Measurements from ENCODE around the gene SLX4IP.

The SLX4IP gene

DNA sequence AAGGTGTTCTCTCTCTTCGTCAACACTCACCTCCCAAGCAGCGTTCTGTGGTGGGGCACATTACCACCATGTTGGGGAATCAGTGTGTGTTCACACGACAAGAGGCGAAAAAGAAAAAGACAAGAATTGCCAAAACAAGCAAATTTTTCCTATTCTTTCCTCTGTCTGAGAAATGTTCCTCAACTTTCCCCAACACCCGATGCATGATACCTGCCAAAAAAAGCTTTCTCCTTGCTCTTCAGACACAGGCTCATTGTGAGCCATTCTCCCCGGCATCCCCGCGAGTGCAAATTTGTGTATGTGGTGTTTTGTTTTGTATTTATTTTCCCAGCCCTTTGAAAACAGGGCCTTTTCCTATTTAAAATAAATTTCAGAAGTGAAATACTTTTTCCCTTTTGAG lies 137.7 kb downstream of the SLX4IP start:
- no peaks in the 10 kb centered on the region for H3K9me3 ChIP-seq (ENCODE audit: severe bottlenecking)
- TF ChIP-seq, protein P1, sequence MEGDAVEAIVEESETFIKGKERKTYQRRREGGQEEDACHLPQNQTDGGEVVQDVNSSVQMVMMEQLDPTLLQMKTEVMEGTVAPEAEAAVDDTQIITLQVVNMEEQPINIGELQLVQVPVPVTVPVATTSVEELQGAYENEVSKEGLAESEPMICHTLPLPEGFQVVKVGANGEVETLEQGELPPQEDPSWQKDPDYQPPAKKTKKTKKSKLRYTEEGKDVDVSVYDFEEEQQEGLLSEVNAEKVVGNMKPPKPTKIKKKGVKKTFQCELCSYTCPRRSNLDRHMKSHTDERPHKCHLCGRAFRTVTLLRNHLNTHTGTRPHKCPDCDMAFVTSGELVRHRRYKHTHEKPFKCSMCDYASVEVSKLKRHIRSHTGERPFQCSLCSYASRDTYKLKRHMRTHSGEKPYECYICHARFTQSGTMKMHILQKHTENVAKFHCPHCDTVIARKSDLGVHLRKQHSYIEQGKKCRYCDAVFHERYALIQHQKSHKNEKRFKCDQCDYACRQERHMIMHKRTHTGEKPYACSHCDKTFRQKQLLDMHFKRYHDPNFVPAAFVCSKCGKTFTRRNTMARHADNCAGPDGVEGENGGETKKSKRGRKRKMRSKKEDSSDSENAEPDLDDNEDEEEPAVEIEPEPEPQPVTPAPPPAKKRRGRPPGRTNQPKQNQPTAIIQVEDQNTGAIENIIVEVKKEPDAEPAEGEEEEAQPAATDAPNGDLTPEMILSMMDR (IDR thresholded peaks at IDR 0.05; ENCODE audit: low read depth, low read length) = no peak
- H3K36me3 ChIP-seq = no peaks in the 10 kb centered on the region
- no peak overlapping the region for H3K4me3 ChIP-seq (ENCODE audit: low read depth, low read length)
- H3K27ac ChIP-seq = no peak overlapping the region
- DNase-seq = no peak
- no peaks in the 10 kb centered on the region for H3K27me3 ChIP-seq (ENCODE audit: insufficient read depth, low read depth, severe bottlenecking)

DNA sequence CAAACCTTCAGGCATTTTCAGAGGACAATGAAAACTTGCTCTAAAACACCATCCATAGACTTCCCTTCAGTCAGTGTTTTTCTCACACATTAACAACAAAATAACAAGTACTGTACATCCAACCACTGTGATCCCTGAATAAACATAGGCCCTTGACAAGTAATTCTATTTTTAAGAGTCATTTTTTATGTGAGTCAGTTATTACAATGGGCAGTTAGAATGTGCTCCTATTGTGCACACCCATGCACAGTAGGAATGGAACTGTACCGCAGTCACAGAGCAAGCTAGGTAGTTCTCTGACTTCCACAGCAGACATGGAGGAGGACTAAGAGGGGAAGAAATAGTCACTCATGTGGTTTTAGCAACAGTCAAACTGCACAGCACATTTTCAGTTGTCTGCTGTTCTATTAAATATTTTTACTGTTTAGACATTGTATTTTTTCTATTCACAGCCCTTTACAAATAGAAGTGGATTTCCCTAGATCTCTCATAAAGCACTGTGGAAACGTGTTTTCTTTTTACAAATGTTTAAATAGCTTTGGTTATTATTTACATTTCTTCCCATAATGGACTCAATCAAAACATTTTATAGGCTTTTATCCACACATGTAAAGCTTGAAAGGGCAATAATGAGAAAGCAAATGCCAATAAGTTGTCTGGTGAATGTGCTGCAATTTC lies 138.3 kb downstream of the SLX4IP start:
- no peaks in the 10 kb centered on the region for H3K27me3 ChIP-seq (ENCODE audit: insufficient read depth, low read depth, severe bottlenecking)
- DNase-seq = no peak
- H3K27ac ChIP-seq = no peak overlapping the region
- no peaks in the 10 kb centered on the region for H3K36me3 ChIP-seq
- H3K9me3 ChIP-seq (ENCODE audit: severe bottlenecking) = no peaks in the 10 kb centered on the region
- TF ChIP-seq, protein P1 (IDR thresholded peaks at IDR 0.05; ENCODE audit: low read depth, low read length) = no peak
- no peak overlapping the region for H3K4me3 ChIP-seq (ENCODE audit: low read depth, low read length)

DNA sequence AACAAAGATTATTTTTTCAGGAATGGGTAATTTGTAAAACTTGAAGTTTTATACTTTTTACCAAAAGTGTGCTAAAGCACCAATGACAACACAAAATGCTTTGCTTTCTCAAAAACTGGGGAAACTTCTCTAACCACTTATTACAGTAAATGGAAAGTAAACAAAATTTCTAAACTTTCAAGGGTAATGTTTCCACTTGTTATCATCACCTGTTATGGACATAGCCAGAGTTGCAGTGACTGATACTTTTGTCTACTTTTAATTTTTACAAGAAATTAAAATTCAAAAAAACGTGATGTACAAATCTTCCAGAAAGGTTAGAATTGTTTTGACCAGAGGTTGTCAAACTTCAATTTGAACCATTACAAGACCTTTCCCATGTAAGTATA lies 138.8 kb downstream of the SLX4IP start:
- no peak for DNase-seq
- Histone ChIP-seq H3K36me3 (no peaks in the 10 kb centered on the region), H3K9me3 (ENCODE audit: severe bottlenecking) (no peaks in the 10 kb centered on the region), H3K27me3 (ENCODE audit: insufficient read depth, low read depth, severe bottlenecking) (no peaks in the 10 kb centered on the region), H3K27ac (no peak overlapping the region), H3K4me3 (ENCODE audit: low read depth, low read length) (no peak overlapping the region)
- TF ChIP-seq, protein P1 (IDR thresholded peaks at IDR 0.05; ENCODE audit: low read depth, low read length) = no peak

DNA sequence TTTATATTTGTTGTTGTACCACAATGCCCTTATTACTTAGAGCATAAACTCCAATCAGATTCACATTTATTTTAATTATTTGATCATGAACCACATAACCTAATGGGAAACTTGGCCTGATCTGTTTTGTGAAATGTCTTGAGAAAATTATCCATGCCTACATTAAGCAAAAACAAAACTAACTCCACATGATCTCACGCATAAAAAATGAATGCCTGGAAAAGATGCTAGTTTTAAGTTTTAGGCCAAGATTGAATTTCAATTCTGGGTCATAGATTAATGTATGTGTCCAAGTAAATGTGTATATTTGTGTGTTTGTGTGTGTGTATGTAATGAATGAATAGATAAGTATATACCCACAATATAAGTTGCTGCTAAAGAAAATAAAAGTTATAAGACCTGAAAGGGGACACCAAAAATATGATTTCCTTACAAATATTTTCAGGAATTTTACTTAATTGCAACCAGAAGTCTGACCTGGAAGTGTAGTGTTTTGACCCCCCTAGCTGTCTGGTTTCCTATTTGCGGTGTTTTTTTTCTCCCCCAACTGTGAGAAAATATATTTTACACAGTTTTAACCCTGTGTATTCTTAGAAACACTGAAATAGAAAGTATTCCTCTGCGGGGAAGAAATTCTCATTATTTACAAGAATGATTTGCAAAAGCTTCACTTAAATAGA lies 141.4 kb downstream of the SLX4IP start:
- no peaks in the 10 kb centered on the region for H3K36me3 ChIP-seq
- TF ChIP-seq, protein P1 (IDR thresholded peaks at IDR 0.05; ENCODE audit: low read depth, low read length) = no peak
- no peak for DNase-seq

DNA sequence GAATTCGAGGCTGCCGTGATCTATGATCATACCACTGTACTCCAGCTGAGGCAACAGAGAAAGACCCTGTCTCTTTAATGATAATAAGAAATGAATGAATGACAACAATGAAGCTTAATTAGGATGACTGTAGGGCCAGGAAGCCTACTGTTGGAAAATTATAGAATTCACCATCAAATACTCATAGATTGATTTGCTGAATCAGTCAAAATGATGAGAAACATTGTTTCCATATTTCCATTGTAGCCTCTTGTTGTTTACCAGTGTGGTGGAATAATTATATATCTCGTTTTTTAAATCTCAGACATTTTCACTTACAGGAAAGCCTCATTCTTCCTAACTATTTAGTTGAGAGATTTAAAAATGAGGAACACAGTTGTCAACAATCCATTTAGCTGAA lies 142.5 kb downstream of the SLX4IP start:
- Histone ChIP-seq H3K36me3 (no peaks in the 10 kb centered on the region), H3K27me3 (ENCODE audit: insufficient read depth, low read depth, severe bottlenecking) (no peaks in the 10 kb centered on the region)
- DNase-seq = no peak

More for the DNA sequence above, 141.4 kb downstream of the SLX4IP start:
- Histone ChIP-seq H3K27ac (no peak overlapping the region), H3K27me3 (ENCODE audit: insufficient read depth, low read depth, severe bottlenecking) (no peaks in the 10 kb centered on the region), H3K4me3 (ENCODE audit: low read depth, low read length) (no peak overlapping the region), H3K9me3 (ENCODE audit: severe bottlenecking) (no peaks in the 10 kb centered on the region)

More for the DNA sequence above, 142.5 kb downstream of the SLX4IP start:
- H3K4me3 ChIP-seq (ENCODE audit: low read depth, low read length) = no peak overlapping the region
- TF ChIP-seq, protein P1 (IDR thresholded peaks at IDR 0.05; ENCODE audit: low read depth, low read length) = no peak
- H3K27ac ChIP-seq = no peak overlapping the region
- H3K9me3 ChIP-seq (ENCODE audit: severe bottlenecking) = no peaks in the 10 kb centered on the region

Data from WERI-Rb-1 (cell line).